ENCODE data around the gene XRCC3. TPM values are rescaled to one million over a fixed set of nuclear protein-coding genes. Genes with fewer than 3 reads are reported as not detected.
A peak's percentile ranks its signal among the peaks of the same experiment; 100 is the strongest.

The XRCC3 gene
- total and polyA plus RNA-seq, 10 of the 15 experiments (the other 5 are each of a cell fraction or from before 2014, with no cell fraction given), result 0.37 to 52.0 (median 26.8) TPM

DNA sequence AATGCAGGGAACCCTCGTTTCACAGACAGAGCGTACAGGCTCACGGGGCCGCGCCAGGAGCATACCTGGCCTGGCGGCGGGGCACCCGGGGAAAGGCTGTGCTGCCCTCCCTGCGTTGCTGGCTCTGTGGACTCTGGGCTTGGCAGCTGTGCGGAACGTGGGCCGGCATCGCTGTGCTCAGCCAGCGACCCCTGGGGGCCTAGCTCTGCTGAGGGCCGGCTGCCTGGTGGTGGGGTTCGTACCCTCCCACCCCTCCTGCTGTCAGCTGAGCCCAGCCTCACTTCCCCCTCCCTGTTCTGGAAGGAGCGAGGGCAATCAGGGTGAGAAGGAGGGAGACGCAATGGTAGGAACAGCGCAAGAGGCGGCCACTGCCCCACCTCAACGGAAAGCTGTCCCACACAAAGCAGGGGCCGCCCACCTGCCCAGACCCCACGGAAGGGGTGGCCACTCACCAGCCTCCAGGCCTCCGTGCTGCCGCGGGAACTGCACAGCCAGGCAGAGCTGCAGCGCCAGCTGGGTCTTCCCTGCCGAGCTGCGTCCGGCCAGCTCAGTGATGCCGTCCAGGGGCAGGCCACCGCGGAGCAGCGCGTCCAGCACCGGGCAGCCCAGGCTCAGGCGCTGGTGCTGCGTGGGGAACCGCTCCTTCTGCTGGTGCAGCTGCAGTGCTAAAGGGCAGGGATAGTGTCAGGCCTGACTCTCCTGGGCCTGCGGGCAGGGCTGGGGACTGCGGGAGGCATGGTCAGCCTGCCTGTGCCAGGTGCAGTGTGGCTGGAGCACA is 8.5 kb downstream of the XRCC3 start:
- no peak overlapping the region for H3K4me2 ChIP-seq (ENCODE audit: control insufficient read depth, insufficient read depth)
- CTCF ChIA-PET, result interaction anchor here (1.3 kb wide), 1 partner anchor 27 kb away, joined by 3 read pairs; no protein-coding TSS in a partner anchor
- TF ChIP-seq RFX5 (IDR thresholded peaks at IDR 0.05; ENCODE audit: low read depth, low read length), result no peak
- peak; percentile 60; the same call in 1 of the 2 replicates for TF ChIP-seq POLR2A (IDR thresholded peaks at IDR 0.05; ENCODE audit: low read depth, low read length)
- no peak for TF ChIP-seq BHLHE40 (IDR thresholded peaks at IDR 0.05; ENCODE audit: borderline replicate concordance in 1 of 2, low read depth in 2 of 2, low read length in 1 of 2)
- TF ChIP-seq ESRRA (IDR thresholded peaks at IDR 0.05; ENCODE audit: low read length), result no peak
- no peak for TF ChIP-seq NRF1 (conservative IDR thresholded peaks at IDR 0.05; ENCODE audit: low read depth, low read length)
- ATAC-seq (no peak), DNase-seq (ENCODE audit: low read depth, low spot score) (no peak), FAIRE-seq (no peak)
- BruUV-seq (replicated peaks), result no TSS peak
- no peaks in the 10 kb centered on the region for H3K9me3 ChIP-seq (replicated peaks; ENCODE audit: control insufficient read depth, insufficient read depth, low read length)
- H3K4me3 ChIP-seq, result no peak overlapping the region
- no peaks in the 10 kb centered on the region for H3K79me2 ChIP-seq (ENCODE audit: control insufficient read depth, insufficient read depth, low read length)
- SMC1A ChIA-PET (ENCODE audit: uncharacterized antibody, unreplicated experiment), result no interaction called here
- intact Hi-C loops (cut with micrococcal nuclease; ENCODE audit: unreplicated experiment) (no loop called here), in situ Hi-C loops (cut with MboI) (no loop called here)
- WGBS (ENCODE audit: insufficient coverage, insufficient replicate concordance, low lambda C conversion rate, missing lambda C conversion rate), result 96% methylated on average over 39 of the region's 41 CpGs
- no peak overlapping the region for H2AFZ ChIP-seq (ENCODE audit: control insufficient read depth, low read depth, low read length)
- POLR2A ChIA-PET, result no interaction called here
- RAD21 ChIA-PET (ENCODE audit: unreplicated experiment), result no interaction called here
- H3K4me1 ChIP-seq (ENCODE audit: control insufficient read depth, insufficient read depth, low read length), result no peaks in the 10 kb centered on the region
- peaks cover 8 to 34% of the 10 kb centered on the region in 2 experiments; a peak in 3 of 4 replicates for H3K36me3 ChIP-seq (ENCODE audit: control insufficient read depth in 2 of 2, insufficient read depth in 2 of 2, low read length in 1 of 2)
- H3K9ac ChIP-seq (ENCODE audit: control insufficient read depth, insufficient read depth, low read length), result no peak overlapping the region
- no peak overlapping the region for H3K27ac ChIP-seq (ENCODE audit: control insufficient read depth, insufficient read depth)
- no peaks in the 10 kb centered on the region for H3K27me3 ChIP-seq (replicated peaks in 1 of 2; ENCODE audit: control insufficient read depth in 2 of 2, insufficient read depth in 2 of 2, low read length in 1 of 2)
- H4K20me1 ChIP-seq (ENCODE audit: control insufficient read depth, insufficient read depth), result no peaks in the 10 kb centered on the region

DNA sequence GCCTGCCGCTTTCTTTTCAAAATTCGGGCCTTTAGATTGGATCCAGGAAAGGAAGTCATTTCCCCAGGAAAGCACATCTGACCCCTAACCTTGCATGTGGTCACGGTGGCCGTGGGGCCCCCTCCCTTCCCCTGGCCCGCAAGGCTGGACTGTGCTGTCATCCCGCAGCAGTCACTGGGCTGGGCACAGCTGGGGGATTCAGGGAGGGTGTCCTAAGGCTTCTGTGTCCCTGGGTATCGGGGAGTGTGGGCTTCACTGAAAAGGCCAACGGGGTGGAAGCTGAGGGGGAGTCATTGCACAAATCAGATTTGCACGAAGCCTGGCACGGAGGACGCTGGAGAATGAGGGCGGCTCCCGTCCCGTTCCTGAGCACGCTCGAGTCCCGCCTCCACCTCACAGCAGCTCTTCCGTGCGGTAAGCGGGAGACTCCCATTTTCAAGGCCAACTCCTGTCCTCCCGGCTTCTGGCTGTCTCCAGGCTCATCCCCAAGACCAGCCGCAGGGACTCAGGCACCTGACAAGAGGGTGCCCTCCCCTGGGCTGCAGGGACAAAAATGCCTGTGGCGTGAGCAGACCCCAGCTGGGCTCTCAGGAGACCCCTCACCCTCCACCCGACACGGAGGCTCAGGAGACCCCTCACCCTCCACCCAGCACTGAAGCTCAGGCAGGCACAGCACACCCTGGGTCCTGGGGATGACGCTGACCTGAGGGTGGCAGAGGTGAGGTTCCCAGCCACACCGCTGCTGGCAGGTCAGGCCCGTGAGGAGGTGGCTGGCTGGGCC is 9.6 kb downstream of the XRCC3 start:
- no peak overlapping the region for H2AFZ ChIP-seq (ENCODE audit: control insufficient read depth, low read depth, low read length)
- no peaks in the 10 kb centered on the region for H3K9me3 ChIP-seq (replicated peaks; ENCODE audit: control insufficient read depth, insufficient read depth, low read length)
- ATAC-seq, result no peak
- POLR2A ChIA-PET, result no interaction called here
- in situ Hi-C loops (cut with MboI), result no loop called here
- H3K4me1 ChIP-seq (ENCODE audit: control insufficient read depth, insufficient read depth, low read length), result no peaks in the 10 kb centered on the region
- no peaks in the 10 kb centered on the region for H3K79me2 ChIP-seq (ENCODE audit: control insufficient read depth, insufficient read depth, low read length)
- 89% methylated on average over 28 of the region's 28 CpGs for WGBS (ENCODE audit: insufficient coverage, insufficient replicate concordance, low lambda C conversion rate, missing lambda C conversion rate)
- no peak overlapping the region for H3K4me3 ChIP-seq
- no peaks in the 10 kb centered on the region for H4K20me1 ChIP-seq (ENCODE audit: control insufficient read depth, insufficient read depth)
- no peak overlapping the region for H3K4me2 ChIP-seq (ENCODE audit: control insufficient read depth, insufficient read depth)
- intact Hi-C loops (cut with micrococcal nuclease; ENCODE audit: unreplicated experiment), result no loop called here
- no peaks in the 10 kb centered on the region for H3K27me3 ChIP-seq (replicated peaks in 1 of 2; ENCODE audit: control insufficient read depth in 2 of 2, insufficient read depth in 2 of 2, low read length in 1 of 2)
- DNase-seq (ENCODE audit: low read depth, low spot score), result no peak
- no TSS peak for BruUV-seq (replicated peaks)
- no peak overlapping the region for H3K27ac ChIP-seq (ENCODE audit: control insufficient read depth, insufficient read depth)
- H3K36me3 ChIP-seq (ENCODE audit: control insufficient read depth in 2 of 2, insufficient read depth in 2 of 2, low read length in 1 of 2), result peaks cover 8 to 37% of the 10 kb centered on the region in 2 experiments; a peak in 3 of 4 replicates
- H3K9ac ChIP-seq (ENCODE audit: control insufficient read depth, insufficient read depth, low read length), result no peak overlapping the region
- SMC1A ChIA-PET (ENCODE audit: uncharacterized antibody, unreplicated experiment), result no interaction called here
- CTCF ChIA-PET, result interaction anchor here (1.3 kb wide), 1 partner anchor 26 kb away, joined by 3 read pairs; no protein-coding TSS in a partner anchor
- no peak for FAIRE-seq
- RAD21 ChIA-PET (ENCODE audit: unreplicated experiment), result no interaction called here
- TF ChIP-seq CEBPB (IDR thresholded peaks at IDR 0.05; ENCODE audit: borderline replicate concordance in 1 of 2, low read depth in 2 of 2, low read length in 2 of 2) (no peak), YY1 (IDR thresholded peaks at IDR 0.05; ENCODE audit: low read depth, low read length) (no peak), HCFC1 (IDR thresholded peaks at IDR 0.05; ENCODE audit: low read length) (no peak)
- TF ChIP-seq, protein P1, sequence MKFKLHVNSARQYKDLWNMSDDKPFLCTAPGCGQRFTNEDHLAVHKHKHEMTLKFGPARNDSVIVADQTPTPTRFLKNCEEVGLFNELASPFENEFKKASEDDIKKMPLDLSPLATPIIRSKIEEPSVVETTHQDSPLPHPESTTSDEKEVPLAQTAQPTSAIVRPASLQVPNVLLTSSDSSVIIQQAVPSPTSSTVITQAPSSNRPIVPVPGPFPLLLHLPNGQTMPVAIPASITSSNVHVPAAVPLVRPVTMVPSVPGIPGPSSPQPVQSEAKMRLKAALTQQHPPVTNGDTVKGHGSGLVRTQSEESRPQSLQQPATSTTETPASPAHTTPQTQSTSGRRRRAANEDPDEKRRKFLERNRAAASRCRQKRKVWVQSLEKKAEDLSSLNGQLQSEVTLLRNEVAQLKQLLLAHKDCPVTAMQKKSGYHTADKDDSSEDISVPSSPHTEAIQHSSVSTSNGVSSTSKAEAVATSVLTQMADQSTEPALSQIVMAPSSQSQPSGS (IDR thresholded peaks at IDR 0.05; ENCODE audit: low read length), result no peak
- TF ChIP-seq, protein P2, sequence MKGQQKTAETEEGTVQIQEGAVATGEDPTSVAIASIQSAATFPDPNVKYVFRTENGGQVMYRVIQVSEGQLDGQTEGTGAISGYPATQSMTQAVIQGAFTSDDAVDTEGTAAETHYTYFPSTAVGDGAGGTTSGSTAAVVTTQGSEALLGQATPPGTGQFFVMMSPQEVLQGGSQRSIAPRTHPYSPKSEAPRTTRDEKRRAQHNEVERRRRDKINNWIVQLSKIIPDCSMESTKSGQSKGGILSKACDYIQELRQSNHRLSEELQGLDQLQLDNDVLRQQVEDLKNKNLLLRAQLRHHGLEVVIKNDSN (IDR thresholded peaks at IDR 0.05; ENCODE audit: borderline replicate concordance, extremely low read length, insufficient read depth, low read depth, low read length), result no peak
